GM21526 (cell line): ENCODE measurements around the gene NRG3.

ENCODE experiments used
- ATAC-seq: cut with Tn5 transposase; IDR thresholded peaks from one replicate; pipeline ENCODE4 v1.9.1; 2021; ENCODE audit warnings: moderate library complexity; ENCODE audit not compliant: unreplicated experiment, low FRiP score

NRG3 gene

DNA sequence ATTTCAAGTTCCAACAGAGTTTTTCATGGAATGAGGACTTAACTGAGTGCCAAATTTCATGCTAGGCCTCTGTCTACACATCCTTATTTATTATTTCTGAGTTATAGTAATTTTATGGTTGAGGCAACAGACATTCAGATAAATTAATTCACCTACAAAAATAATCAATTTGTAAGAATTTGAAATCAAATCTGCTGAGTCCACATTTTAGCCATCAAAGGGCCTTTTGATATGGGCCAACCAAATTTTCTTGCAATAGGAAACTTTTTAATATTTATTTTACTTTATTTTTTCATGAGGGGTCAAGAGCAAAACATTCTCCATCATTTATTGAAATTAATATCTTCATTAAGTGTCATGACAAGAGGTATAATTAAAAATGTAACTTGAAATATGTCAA lies 875.5 kb downstream of the NRG3 start:
- ATAC-seq, result no peak

DNA sequence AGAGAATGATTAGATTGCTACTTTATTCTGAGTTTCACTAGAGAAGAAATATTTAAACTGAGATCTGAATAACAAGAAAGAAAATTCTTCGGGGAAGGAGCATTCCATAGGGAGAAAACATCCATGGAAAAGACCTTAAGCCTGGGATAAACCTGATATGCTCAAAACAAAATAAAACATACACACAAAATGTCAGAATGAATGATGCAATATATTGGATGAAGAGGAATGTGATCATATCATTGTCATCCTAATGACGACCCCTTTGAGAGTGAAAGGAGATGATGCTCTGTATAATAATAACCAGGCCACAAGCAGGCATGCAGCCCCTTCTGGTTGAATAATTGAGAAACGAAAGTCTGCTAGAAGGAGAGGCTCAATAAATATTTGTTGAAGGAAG lies 882.4 kb downstream of the NRG3 start:
- no peak for ATAC-seq

DNA sequence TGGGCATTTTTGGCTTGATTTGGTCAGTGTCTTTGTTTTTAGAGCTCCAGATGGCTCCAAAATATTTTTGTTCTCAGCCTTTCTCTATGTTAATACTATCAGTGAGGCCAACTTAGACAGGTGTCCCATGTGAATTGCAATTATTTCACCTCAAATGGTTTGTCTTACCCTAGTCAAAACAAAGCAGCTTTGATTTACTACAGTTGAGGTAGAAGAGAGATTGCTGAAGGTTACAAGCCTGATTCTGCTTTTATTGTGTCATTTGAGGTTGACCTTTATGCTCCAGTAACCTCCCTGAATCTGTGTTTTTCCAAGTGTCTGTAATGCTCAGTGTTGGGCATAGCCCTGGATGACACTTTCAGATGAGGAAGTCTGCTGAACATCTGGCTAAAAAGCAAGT lies 882.9 kb downstream of the NRG3 start:
- ATAC-seq, result no peak

DNA sequence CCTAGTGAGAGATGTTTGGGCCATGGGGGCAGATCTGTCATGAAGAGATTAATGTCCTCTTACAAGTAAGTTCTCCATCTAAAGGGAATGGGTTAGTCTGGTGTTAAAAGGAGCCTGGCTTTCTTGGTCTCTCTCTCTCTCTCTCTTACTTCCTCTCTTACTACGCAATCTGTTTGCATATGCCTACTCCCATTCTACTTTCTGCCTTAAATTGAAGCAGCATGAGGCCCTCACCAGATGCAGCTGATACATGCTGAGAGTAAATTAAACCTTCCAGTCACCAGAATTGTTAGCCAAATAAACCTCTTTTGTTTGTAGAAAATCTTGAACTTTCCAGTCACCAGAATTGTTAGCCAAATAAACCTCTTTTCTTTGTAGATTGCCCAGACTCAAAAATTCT lies 884.1 kb downstream of the NRG3 start:
- no peak for ATAC-seq

DNA sequence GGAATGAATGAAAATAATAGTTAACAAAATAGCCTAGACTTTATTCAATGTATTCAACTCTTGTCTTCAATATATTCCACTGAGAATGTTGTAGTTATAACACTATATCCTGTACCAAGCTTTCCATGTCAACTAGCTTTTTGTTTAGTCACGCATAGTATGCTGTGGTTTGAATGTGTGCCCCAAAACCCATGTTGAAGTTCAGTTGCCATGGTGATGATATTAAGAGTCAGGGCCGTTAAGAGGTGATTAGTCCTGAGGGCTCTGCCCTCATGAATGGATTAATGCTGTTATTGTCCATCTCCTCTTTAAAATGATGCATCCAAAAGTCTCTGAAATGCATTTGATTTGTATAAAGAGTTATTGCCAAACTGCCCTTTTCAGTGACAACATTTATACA lies 887.6 kb downstream of the NRG3 start:
- ATAC-seq, result no peak

DNA sequence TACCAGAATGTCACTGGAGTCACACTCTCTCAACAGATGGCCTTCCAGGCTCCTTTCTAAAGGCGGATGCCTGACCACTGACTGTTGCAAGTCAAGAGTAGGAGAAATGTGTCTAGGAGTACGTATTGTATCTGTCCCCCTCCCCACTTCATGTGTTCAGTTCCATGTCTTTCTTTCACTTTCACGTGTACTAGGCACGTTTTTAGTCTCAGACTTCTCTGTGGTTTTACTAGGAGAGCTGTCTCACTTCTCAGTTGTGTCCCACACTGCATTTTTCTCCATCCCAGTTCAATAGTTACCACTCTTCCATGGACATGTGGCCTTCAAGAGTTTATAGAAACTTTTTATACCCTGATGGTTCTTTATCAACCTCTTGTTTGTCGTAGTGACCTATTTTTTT lies 893.0 kb downstream of the NRG3 start:
- ATAC-seq, result no peak

DNA sequence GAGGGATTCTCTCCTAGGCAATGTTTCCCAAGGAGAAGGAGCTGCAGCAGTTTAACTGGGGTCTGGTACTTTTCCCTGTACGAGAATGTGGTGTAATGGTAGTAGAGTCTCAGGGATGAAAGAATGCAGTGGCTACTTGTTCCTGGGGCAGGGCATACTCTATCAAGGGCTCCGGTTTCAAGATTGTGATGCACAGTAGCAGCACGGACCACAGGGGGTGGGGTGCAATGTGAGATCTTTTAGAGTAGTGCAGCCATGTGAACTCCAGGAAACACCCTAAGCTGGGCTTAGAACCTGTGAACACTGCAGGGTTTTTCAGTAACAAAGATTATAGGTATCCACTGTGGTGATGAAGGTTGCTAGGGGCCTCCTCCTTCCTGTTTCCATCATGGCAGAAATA lies 903.9 kb downstream of the NRG3 start:
- no peak for ATAC-seq

DNA sequence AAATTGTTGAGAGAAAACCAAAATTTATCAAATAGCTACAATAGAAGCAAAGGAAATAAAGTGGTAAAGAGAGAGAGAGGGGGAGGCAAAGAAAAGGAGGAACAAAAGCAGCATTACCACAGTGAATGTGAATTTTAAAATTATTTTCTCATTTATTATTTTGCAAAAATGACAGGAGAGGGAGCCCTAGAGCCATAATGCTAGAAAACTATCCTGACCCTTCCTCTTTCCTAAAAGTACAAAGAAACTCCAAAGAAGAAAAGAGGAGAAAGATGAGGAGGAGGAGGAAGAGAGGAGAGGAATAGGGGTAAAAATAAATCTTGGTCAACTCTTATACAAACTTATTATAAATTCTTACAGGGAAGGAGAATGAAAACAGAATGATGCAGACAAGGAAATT lies 921.5 kb downstream of the NRG3 start:
- ATAC-seq, result no peak

DNA sequence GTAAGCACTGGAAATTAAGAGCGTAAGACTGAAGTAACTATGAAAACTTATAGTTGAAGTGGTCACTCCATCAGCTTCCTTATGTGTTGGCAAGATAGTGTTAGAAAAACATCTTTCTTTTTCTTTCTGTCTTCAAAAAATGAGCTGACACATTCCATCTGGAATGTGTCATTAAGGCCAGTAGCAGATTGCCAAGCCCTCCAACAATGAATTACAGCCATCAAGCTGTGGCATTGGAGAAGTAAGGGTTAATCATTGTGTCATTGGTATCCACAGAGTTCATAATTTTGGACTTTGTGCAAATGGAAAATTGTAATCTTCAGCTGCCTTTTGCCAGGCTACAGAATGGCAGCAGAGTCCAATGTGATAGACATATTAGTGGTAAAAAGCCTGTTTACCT lies 926.3 kb downstream of the NRG3 start:
- no peak for ATAC-seq

DNA sequence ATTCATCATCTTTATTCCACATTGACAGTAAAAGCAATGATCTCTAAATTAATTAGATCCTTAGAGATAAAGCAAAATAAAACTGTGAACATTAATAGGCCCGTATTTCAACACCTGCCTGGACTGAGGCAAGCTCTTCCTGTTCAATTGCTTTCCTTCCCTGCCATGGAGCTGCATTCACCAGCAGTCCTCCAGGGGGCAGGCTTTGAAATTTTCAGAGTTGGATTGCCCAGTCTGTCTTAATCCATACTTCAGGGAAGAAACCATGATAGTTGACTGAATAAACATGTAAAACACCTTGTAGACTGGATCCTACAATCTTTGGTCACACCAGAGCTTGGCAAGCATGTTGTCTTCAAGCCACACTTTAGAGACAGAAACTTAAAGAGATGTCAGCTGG lies 936.6 kb downstream of the NRG3 start:
- ATAC-seq, result no peak

DNA sequence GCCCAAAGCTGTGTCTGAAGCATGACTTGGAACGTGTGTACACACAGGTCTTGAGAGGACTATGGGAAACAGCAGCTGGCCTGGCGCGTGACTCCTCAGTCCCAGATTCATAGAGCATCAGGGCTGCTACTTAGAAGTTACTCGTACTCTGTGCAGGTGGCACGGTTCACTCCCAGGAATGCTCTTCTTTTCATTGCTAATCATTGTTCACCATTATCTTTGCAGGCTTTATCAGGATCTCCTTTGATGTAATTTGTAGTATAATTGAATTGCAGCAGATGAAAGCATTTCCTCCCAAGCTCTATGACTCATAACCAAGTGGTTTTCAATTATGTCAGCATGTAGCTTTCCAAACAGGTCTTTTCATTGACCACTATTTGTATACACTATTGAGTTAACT lies 938.9 kb downstream of the NRG3 start:
- ATAC-seq, result no peak

DNA sequence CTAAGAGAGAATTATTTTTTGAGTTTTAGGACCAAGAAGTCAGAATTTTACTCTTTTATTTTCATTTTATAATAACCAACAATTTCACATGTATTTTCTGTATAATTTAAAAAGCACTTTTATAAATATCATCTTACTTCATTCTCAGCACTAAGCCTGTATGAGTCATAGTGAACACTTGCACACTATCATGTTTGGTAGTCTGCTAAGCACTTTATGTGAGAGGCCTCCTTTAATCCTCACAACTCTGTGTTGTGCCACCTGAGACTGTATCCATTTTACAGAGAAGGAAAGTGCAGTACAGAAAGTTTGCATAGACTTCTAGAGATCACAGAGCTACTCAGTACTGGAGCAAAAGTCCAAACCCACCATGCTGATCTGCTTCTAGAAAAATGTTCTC lies 939.6 kb downstream of the NRG3 start:
- no peak for ATAC-seq

DNA sequence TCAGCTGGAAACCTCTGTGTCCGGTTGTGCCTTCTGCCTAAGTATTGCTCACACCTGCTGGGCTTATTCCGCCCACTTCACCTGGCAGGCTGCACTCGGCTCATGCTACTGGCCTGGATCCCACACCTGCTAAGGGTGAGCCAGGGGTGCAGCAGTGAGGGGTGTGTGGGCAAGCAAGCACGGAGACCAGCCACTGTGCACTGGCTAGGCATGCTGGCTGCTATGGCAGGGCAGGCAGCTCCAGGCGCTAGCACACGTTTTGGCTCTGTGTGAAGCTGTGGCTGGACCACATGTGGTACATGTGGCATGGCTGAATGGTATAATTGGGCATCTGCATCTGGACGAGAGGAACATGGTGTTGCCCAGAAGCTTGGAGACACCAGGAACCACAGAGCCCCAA lies 940.7 kb downstream of the NRG3 start:
- no peak for ATAC-seq

DNA sequence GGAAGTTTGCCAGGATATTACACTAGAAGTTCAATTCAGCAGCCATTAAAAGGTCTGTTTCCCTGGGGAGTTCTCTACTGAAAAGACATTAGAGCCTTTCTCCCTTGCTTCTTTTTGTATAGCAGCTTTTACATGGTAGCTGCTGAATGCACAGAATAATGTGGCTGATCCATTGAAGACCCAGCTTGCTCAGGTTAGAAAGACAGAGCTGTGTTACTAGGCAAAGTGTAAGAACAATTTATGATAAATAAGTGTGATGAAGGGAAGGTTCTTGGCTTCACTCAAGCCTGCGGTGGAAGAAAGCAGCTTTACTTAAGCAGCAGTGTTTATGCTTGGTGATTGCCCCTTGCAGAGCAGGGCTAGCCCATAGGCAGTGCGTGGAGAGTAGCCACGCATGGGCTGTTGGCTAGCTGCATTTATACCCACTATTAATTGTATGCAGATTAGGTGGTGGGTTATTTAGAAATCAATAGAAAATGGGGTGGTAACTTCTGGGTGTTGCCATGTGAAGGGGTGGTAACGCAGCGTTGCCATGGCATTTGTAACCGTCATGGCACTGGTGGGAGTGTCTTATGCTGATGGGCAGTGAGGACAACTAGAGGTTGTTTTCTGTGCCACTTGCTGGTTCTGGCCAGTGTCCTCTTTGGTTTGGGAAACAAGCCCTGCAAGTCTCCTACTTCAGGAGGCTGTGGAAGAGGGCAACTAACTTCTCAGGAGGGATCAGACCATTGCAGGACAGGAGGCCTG lies 942.9 kb downstream of the NRG3 start:
- no peak for ATAC-seq

DNA sequence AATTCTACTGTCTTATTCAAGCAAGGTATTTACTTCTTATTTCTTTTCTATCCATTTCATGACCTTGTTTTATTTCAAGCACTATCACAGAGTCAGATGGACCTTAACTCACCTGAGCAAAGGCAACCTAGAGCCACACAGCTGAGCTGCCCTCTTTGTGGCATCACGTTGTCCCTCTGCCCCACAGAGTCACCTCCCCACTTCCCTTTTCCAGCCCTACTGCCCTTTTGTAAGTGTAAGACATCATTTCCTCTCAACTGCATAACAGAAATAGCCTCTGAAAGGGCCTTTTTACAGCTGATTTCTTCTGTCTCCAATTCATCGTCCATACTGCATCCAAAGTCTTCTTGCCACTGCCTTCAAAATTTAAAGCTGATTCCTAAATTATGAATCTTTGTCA lies 946.0 kb downstream of the NRG3 start:
- ATAC-seq, result no peak

DNA sequence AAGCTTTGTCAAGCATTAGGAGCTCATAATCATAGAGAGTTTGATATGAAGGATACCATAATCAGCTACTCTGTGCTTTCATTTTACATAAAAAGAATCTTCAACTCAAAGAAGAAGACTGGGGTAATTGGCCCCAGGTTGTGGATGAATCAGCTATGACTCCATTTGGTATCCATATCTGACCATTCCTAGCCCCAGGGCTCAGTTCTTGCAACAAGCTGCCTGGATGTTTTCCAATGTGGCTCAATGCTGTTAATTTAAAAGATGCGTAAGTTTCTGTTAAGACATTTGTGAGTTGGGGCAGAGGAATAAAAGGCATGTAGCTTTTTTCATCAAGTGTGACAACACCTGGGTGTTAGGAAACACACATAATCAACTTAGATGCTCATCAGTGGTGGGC lies 951.1 kb downstream of the NRG3 start:
- no peak for ATAC-seq

DNA sequence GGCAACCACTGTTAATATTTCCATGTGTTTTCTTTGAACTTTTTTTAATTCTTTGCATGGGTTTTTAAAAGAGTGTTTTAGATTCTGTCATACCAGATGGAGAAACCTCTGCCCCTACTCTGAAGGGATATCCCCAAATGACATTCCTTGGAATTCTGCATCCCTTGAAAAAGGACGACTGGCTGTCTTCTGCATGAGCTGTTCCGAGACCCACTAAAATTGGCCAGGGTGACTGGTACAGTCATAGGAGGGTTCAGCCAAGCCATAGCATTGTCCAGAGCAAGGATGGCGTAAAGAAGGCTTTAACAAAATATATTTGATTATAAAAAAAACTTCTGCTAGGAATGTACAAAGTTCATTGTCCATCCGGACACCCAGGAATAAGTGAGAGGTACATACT lies 952.9 kb downstream of the NRG3 start:
- ATAC-seq, result no peak

DNA sequence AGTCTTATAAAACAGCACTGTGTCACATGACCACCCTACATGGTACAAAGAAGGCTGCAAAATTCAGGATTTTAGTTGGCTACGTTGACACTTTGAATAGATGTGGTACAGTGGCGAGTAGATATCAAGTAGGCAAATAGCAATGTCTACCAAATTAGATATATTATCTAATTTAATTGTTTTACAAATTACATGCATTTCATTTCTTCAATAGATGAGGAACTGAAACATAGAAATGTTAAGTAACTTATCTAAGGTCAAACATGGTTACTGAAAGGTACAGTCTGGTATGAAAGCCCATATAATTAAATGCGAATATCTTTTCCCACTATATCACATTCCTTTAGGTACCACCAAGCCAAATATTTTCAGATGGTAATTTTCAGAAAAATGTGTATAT lies 972.2 kb downstream of the NRG3 start:
- no peak for ATAC-seq

DNA sequence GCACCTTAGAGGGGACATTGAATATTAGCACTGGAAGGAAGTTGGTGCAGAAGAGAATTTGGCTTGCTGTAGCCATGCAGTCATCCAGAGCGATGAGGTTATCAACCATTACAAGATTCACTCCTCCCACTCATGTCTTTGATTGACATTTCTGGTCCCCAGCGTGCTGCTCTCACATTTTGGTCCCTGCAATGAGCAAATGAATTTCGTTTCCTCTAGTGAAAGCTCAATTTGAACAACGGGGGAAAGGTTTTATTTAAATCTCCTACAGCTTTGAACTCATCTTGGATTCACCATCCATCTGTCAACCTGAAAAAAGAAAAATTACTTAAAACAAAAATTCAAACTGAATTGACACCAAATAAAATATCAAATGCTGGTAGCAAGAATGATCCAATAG lies 975.2 kb downstream of the NRG3 start:
- ATAC-seq, result no peak

DNA sequence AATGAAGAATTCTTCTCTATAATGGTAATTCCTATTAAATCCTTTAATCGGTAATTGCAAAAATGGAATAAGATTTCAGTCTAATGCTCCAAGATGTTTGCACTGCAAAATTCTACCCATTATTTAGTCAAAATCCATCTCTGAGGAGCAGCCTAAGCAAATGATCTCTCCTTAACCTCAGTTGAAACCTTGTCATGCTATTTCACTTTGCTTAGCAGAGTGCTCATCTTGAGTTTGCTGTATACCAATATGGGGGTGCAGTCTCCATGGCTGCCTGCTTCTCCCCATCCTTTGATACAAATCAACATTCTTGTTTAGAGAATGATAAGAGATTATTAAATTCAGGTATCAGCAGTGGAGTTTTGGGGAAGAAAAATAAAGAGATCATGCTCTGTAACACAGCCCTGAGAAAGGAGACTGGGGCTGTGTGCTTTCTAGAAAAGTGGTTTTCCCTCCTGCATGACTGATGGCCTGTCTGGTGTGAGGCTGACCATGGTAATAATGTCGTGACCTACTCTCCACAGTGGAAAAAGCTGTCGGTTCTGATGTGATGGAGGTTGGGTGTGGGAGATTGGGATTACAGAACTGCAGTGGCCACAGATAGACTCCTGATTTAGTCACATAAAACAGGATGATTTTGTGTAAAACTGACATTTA lies 982.1 kb downstream of the NRG3 start:
- no peak for ATAC-seq

DNA sequence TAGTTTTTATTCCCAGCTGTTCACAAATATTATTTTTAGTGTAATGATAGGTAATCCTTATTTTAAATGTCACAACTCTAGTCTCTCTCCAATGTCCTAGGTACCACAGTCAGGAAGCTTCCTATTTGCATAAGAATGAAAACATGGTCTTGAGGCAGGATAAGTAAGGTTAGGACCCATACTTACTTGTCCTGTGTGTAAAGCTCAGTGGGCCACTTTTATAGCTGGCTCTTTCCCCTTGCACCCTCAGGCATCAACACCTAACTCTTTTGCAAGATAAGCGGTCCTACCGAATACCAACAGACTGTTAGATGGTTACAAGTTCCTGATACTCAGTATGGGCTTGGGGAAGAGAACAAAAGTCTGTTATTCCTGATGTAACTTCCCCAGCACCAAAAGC lies 986.9 kb downstream of the NRG3 start:
- ATAC-seq, result no peak

DNA sequence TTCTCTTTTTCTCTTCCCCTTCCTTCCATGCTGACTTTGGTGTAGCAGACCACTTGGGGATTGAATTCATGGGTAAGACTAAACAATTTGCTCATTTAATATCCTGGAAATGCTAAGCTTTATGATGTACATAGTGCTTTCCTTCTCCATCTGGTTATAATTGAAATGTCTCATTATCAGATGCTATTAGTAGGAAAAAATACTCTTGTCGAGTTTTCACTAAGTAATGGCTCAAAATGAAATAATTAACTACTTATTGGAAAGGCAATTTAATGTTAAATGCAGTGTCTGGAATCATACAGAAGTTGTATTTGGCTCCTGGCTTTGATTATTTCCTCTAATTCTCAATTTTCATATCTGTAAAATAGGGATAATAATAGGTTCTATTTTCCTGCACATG lies 990.4 kb downstream of the NRG3 start:
- ATAC-seq, result no peak
